GM12801 (cell line): ENCODE data around the gene ORM2.

ENCODE experiments used
- TF ChIP-seq, protein P1 (sequence below): IDR thresholded peaks from one replicate; pipeline ENCODE4 v1.5.1; 2011; ENCODE audit warnings: control low read depth; ENCODE audit not compliant: insufficient read length; ENCODE audit errors: extremely low read depth

ORM2 gene

DNA sequence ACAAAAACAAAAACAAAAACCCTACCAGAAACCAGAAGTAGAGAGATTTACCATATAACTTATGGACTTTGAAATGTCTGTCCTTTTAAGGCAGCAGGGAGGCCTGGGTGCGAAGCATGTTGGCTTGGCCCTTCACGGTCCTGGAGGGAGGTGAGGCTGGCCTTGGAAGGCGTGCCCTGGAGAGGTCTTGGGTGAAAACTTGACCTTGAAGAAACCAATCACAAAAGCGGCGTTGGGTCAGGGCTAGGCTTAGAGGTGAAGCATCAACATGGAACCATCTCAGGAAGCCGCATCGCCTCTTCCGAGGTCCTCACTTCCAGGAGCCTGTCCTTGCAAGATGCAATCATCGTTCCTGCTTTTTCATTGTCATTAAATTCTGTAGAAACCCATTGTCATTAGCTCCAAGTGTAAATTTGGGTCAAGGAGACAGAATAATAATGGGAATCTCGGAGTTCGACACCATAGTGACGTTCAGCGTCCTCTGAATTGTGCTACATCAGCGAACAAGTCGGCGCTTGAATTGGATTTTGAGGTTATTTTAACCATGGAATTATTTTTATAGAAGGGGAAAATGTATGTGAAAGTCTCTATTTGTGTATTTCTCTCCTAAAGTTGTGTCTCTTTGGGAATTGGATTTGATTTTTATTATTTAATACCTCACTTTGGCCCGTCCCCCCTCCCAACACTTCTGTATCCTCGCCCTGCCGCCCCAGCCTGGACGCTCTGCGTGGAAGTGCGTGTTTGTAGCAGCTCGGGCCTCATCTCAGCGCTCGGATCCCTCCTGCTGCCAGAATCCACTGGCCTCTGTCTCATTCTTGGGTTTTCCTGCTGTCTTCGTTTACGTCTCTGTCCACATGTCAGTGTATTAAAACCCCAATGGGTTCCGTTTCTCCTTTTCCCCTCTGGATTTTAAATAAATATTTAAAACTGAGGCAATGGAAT lies 17.8 kb upstream of the ORM2 start:
- TF ChIP-seq, protein P1, sequence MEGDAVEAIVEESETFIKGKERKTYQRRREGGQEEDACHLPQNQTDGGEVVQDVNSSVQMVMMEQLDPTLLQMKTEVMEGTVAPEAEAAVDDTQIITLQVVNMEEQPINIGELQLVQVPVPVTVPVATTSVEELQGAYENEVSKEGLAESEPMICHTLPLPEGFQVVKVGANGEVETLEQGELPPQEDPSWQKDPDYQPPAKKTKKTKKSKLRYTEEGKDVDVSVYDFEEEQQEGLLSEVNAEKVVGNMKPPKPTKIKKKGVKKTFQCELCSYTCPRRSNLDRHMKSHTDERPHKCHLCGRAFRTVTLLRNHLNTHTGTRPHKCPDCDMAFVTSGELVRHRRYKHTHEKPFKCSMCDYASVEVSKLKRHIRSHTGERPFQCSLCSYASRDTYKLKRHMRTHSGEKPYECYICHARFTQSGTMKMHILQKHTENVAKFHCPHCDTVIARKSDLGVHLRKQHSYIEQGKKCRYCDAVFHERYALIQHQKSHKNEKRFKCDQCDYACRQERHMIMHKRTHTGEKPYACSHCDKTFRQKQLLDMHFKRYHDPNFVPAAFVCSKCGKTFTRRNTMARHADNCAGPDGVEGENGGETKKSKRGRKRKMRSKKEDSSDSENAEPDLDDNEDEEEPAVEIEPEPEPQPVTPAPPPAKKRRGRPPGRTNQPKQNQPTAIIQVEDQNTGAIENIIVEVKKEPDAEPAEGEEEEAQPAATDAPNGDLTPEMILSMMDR = no peak

DNA sequence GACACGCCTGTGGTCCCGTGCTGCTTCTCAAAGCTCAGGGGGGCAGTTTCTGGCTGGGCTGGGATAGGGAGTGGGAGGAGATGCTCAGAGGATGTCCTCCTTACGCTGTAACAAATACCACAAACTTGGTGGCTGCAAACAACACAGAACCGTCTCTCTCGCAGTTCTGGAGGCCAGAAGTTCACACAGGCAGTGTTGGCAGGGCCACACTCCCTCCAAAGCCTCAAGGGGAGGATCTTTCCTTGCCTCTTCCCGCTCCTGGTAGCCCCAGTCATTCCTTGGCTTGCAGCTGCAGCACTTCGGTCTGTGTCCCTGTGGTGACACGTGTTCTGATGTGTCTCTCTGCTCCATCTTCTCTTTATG lies 17.2 kb upstream of the ORM2 start:
- TF ChIP-seq, protein P1 = no peak

DNA sequence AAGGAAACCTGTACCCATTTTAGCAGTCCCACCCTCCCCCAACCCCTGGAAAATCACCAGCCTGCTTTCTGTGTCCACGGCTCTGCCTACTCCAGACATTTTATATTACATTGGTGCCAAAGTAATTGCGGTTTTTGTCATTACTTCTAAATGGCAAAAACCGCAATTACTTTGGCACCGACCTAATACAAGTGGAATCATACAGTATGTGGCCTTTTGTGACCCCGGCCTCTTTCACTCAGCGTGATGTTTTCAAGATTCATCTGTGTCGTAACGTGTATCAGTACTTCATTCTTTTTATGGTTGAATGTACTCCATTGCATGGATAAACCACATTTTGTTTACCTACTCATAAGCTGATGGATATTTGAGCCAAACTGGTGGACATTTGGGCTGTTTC lies 16.5 kb upstream of the ORM2 start:
- TF ChIP-seq, protein P1 = no peak

GRCh38 chr9:114314256-114314867 lies 15.3 kb upstream of the ORM2 start:
- TF ChIP-seq, protein P1 = no peak

DNA sequence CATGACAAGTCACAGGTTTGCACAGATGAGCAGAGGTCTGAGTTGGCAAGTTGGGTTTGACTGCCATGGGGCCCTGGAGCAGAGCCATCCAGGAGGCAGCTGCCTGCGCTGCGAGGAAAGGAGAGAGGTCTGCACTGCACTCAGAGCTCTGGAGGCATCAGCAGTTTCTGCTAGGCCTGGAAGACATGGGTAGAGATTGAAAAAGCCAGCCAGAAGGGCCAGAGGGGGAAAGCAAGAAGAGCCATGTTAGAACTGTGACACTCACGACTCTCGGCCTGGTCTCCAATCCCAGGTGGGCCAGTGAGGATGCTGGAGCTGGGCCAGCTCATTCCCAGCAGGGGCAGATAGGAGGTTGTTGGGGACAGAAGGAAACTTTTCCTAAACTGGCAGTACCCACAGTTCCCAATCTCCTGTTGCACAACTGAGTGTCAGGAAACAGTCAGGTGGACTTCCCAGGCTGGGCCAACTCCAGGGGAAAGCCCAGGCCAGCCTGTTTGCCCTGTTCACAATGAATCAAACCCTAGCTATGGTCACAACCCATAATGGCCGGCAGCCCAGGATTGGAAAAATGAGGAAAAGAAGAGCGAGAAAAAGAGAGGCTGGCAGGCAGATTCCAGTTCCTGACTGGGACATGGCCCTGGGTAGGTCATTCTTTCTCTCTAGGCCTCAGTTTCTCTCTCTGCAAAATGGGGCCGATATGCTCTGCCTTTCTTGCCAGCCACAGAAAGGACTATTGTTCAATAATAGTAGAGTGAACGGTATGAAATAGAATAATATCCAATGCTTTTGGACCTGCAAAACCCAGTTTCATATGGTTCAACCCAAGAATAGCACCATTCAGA lies 14.6 kb upstream of the ORM2 start:
- TF ChIP-seq, protein P1 = no peak

DNA sequence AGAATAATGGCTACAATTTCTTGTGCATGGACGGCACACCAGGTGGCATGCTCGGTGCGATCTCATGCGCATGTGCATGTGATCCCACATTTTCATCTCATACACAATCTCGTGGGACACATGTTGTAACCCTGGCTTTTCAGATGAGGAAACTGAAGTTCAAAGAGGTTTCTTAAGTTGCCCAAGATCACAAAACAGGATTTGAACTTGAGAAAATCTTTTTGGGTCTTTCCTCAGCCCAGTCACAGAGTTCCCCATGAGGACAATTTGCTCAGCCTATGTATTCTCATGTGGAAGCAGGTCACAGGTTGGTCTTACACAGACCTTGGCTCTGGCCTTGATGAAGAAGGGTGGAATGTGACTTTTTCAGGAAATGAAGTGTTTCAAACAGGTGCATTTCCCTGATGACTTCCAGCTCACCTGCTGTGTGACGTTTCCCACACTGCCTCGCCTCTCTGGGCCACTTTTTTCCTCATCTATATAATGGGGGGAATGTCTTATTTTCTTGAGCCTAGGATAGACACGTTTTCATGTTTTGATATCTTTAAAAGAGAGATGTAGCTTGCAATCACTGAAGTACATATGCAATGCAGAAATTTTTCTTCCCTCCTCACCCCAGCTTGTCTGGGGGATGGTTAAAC lies 13.8 kb upstream of the ORM2 start:
- TF ChIP-seq, protein P1 = no peak

GRCh38 chr9:114316605-114317230 lies 13.0 kb upstream of the ORM2 start:
- TF ChIP-seq, protein P1 = no peak
